K562 (cell line): ENCODE results near the gene SMC6. TPM values are rescaled to one million over a fixed set of nuclear protein-coding genes. Genes with fewer than 3 reads are reported as not detected.
A peak's percentile ranks its signal among the peaks of the same experiment; 100 is the strongest.

Experiments used
- ATAC-seq: fragments of 200-7000 bp; cut with Tn5 transposase; 3 replicates; pipeline ENCODE4 v1.9.1; 2020; ENCODE audit warnings: moderate library complexity
- BruUV-seq: library from RNA; stranded (reverse); fragments of 400-500 nt; replicated peaks from 2 replicates; lab custom pipeline; 2021; lab: Mats Ljungman, UMichigan
- CTCF ChIA-PET: fragments of 300-600 bp; formaldehyde crosslinking; extraction: SDS; loops from one replicate; lab custom pipeline; 2021; ENCODE audit warnings: low intra/inter-chr PET ratio; lab: Yijun Ruan, JAX
- POLR2A ChIA-PET: fragments of 300-600, 350-650 bp; sonication (Branson Sonifier 250); formaldehyde crosslinking; extraction: SDS; loops from one replicate; lab custom pipeline; 2021; ENCODE audit warnings: antibody characterized with exemption, inconsistent platforms; lab: Yijun Ruan, JAX
- DNase-seq, 4 experiments: peaks; one replicate each; pipeline versions ENCODE4 v3.0.0 to v3.0.0-alpha.2; 2011 to 2018; ENCODE audit warnings: low spot score in 3 of 4, mixed read lengths in 3 of 4; ENCODE audit errors: extremely low read depth in 1 of 4
- FAIRE-seq: peaks from 2 replicates; lab custom pipeline; 2011; peaks lifted over from hg19 to GRCh38; lab: Jason Lieb, UNC
- H2AFZ ChIP-seq: 2 replicates; pipeline ENCODE4 v1.6.0; 2011; ENCODE audit warnings: low read depth, low read length, control low read depth, inconsistent platforms
- H3K27ac ChIP-seq: fragments of 200-600 bp; 3 replicates; pipeline ENCODE4 v1.8.0; 2011; ENCODE audit warnings: low read depth, mild to moderate bottlenecking, control low read depth, inconsistent platforms, low read length, moderate library complexity, mixed read lengths; ENCODE audit errors: extremely low read depth
- H3K27me3 ChIP-seq, 2 experiments: fragments of 300-600 bp in 1 of 2; 2 replicates in 1 of 2; 3 replicates in 1 of 2; pipeline versions ENCODE4 v1.6.0 to v1.8.0; 2011; ENCODE audit warnings: inconsistent platforms in 2 of 2, low read length in 2 of 2, mild to moderate bottlenecking in 1 of 2, mixed read lengths in 1 of 2, moderate library complexity in 1 of 2; ENCODE audit not compliant: control insufficient read depth in 2 of 2, insufficient read depth in 2 of 2
- H3K36me3 ChIP-seq: fragments of 300-600 bp; 3 replicates; pipeline ENCODE4 v1.8.0; 2011; ENCODE audit warnings: mild to moderate bottlenecking, low read length, inconsistent platforms; ENCODE audit not compliant: control insufficient read depth, insufficient read depth
- H3K4me1 ChIP-seq, 2 experiments: fragments of 200-600 bp in 1 of 2; replicated peaks in 1 of 2; 2 replicates in 1 of 2; 3 replicates in 1 of 2; pipeline versions ENCODE4 v1.5.1 to v1.8.0; 2011; ENCODE audit warnings: inconsistent platforms in 2 of 2, low read length in 2 of 2, mild to moderate bottlenecking in 1 of 2, mixed read lengths in 1 of 2, moderate library complexity in 1 of 2; ENCODE audit not compliant: control insufficient read depth in 2 of 2, insufficient read depth in 2 of 2
- H3K4me2 ChIP-seq: 2 replicates; pipeline ENCODE4 v1.6.1; 2011; ENCODE audit warnings: low read length, control low read depth, inconsistent platforms, mixed read lengths; ENCODE audit not compliant: insufficient read depth
- H3K4me3 ChIP-seq: fragments of 200-600 bp; sonication (generic), shearing (Covaris generic); 2 replicates; pipeline ENCODE4 v1.5.1; 2016; ENCODE audit warnings: control low read depth, inconsistent platforms
- H3K79me2 ChIP-seq: fragments of 200-600 bp; 3 replicates; pipeline ENCODE4 v1.8.0; 2011; ENCODE audit warnings: low read length, inconsistent platforms; ENCODE audit not compliant: control insufficient read depth, insufficient read depth
- H3K9ac ChIP-seq, 2 experiments: 2 replicates each; pipeline versions ENCODE4 v1.6.0 to v1.6.1; 2011; ENCODE audit warnings: low read depth in 2 of 2, low read length in 2 of 2, control low read depth in 1 of 2, inconsistent platforms in 1 of 2, mild to moderate bottlenecking in 1 of 2, mixed read lengths in 1 of 2; ENCODE audit not compliant: insufficient read depth in 1 of 2
- H3K9me1 ChIP-seq: one replicate; pipeline ENCODE4 v1.6.0; 2011; ENCODE audit warnings: inconsistent platforms, mild to moderate bottlenecking, low read length, moderate library complexity; ENCODE audit not compliant: control insufficient read depth, insufficient read depth
- H3K9me3 ChIP-seq: replicated peaks from 2 replicates; pipeline ENCODE4 v1.5.1; 2011; ENCODE audit warnings: low read depth, low read length, inconsistent platforms; ENCODE audit not compliant: control insufficient read depth, insufficient read depth
- H4K20me1 ChIP-seq: replicated peaks from 2 replicates; pipeline ENCODE4 v1.6.1; 2011; ENCODE audit warnings: low read length, inconsistent platforms, mixed read lengths; ENCODE audit not compliant: control insufficient read depth, insufficient read depth
- HMG20B ChIP-seq: fragments of 250-450 bp; sonication (Bioruptor Pico); IDR thresholded peaks from 2 replicates; pipeline ENCODE4 v1.5.0; 2021; ENCODE audit warnings: mild to moderate bottlenecking
- KLF13 ChIP-seq: fragments of 450-650 bp; IDR thresholded peaks from 2 replicates; pipeline ENCODE4 v1.6.1; 2016; ENCODE audit warnings: missing genetic modification characterization, low read depth, mild to moderate bottlenecking, missing compliant biosample characterization, moderate library complexity, borderline replicate concordance
- MYC ChIP-seq, 2 experiments: fragments of 250-450 bp in 1 of 2; sonication (Bioruptor Pico) in 1 of 2; IDR thresholded peaks; 2 replicates each; pipeline versions ENCODE4 v1.5.1 to v1.6.1; 2012 to 2021; ENCODE audit warnings: low read depth in 2 of 2, borderline replicate concordance in 1 of 2, improper control_type of control experiment in 1 of 2, low read length in 1 of 2, mild to moderate bottlenecking in 1 of 2, moderate library complexity in 1 of 2
- PHF21A ChIP-seq: fragments of 450-650 bp; IDR thresholded peaks from 2 replicates; pipeline ENCODE4 v1.6.1; 2017; ENCODE audit warnings: low read depth, borderline replicate concordance
- PKNOX1 ChIP-seq: fragments of 450-650 bp; IDR thresholded peaks from 2 replicates; pipeline ENCODE4 v1.6.1; 2016
- POU5F1 ChIP-seq: fragments of 150-350 bp; IDR thresholded peaks from 2 replicates; pipeline ENCODE4 v1.6.1; 2014; ENCODE audit warnings: borderline replicate concordance, low read length, low read depth, mild to moderate bottlenecking; ENCODE audit not compliant: partially characterized antibody
- SUPT5H ChIP-seq: fragments of 450-650 bp; IDR thresholded peaks from 2 replicates; pipeline ENCODE4 v1.6.1; 2016
- TBL1XR1 ChIP-seq, 2 experiments: IDR thresholded peaks; 2 replicates each; pipeline ENCODE4 v1.6.1; 2012; ENCODE audit warnings: improper control_type of control experiment in 2 of 2, low read length in 2 of 2, mild to moderate bottlenecking in 1 of 2
- ZFPM2 ChIP-seq: fragments of 250-450 bp; sonication (Bioruptor Pico); IDR thresholded peaks from 2 replicates; pipeline ENCODE4 v1.5.1; 2022; ENCODE audit warnings: mild to moderate bottlenecking
- WGBS: fragments of 100-300 bp; shearing (Covaris generic); methylation state at CpG from one replicate; pipeline ENCODE4 v1.1.6; 2016; ENCODE audit warnings: low coverage, mixed read lengths; ENCODE audit not compliant: insufficient coverage; ENCODE audit errors: missing lambda C conversion rate; 5-methylcytosine and 5-hydroxymethylcytosine counted together
- in situ Hi-C: fragments of 300-500 bp; cut with MboI; formaldehyde crosslinking; loops from 4 replicates; pipeline ENCODE4 v1.15.0; 2018; ENCODE audit warnings: inconsistent platforms, mixed read lengths
- intact Hi-C: fragments of 100-400 bp; cut with micrococcal nuclease; formaldehyde crosslinking; loops from 2 replicates; pipeline ENCODE4 v1.14.2; 2022
- polyA plus RNA-seq, 8 experiments: library from polyadenylated mRNA; depleted of rRNA in 4 of 8; stranded (reverse) in 5 of 8; unstranded in 3 of 8; fragments of >200 nt; fragmentation: Nextera tagmentation in 2 of 8; fragmentation: Illumina TruSeq in 1 of 8; extraction: Ambion mirVana in 2 of 8; extraction: Trizol in 1 of 8; gene quantifications; 2 replicates each; pipeline versions ENCODE4 v1.2.1 to v1.2.3, GENCODE V29; 2011 to 2014; ENCODE audit warnings: inconsistent platforms in 1 of 8, missing spikeins in 1 of 8
- total RNA-seq, 7 experiments: library from RNA; depleted of rRNA in 6 of 7; stranded (reverse); fragments of >200 nt in 6 of 7; fragmentation: Illumina TruSeq in 2 of 7; extraction: Trizol in 2 of 7; gene quantifications; 2 replicates each; pipeline versions ENCODE4 v1.2.1 to v1.2.3, GENCODE V29; 2011 to 2021; ENCODE audit warnings: low replicate concordance in 1 of 7
- TF ChIP-seq, protein P1 (sequence below): fragments of 250-450 bp; sonication (Bioruptor Pico); IDR thresholded peaks from 2 replicates; pipeline ENCODE4 v1.8.0; 2021; ENCODE audit warnings: borderline replicate concordance, mild to moderate bottlenecking, moderate library complexity; ENCODE audit not compliant: poor library complexity, severe bottlenecking
- TF ChIP-seq, protein P2 (sequence below), 2 experiments: fragments of 450-650 bp in 1 of 2; sonication (generic) in 1 of 2; formaldehyde crosslinking; conservative IDR thresholded peaks; 2 replicates each; pipeline versions ENCODE4 v1.4.0 to v1.8.1; 2020 to 2022; ENCODE audit warnings: mild to moderate bottlenecking in 1 of 2, missing genetic modification reagents in 1 of 2
- TF ChIP-seq, protein P3 (sequence below), 2 experiments: fragments of 450-650 bp in 1 of 2; sonication (generic) in 1 of 2; formaldehyde crosslinking in 1 of 2; IDR thresholded peaks in 1 of 2; conservative IDR thresholded peaks in 1 of 2; 2 replicates each; pipeline versions ENCODE4 v1.6.1 to v1.8.1; 2016 to 2023; ENCODE audit warnings: mild to moderate bottlenecking in 2 of 2, moderate library complexity in 2 of 2, inconsistent platforms in 1 of 2, missing genetic modification reagents in 1 of 2

SMC6 gene
- total and polyA plus RNA-seq, 9 of the 15 experiments (the other 6 are each of a cell fraction or from before 2014, with no cell fraction given) = 14.2 to 75.9 (median 47.7) TPM

GRCh38 chr2:17747684-17748452 lies 5.7 kb downstream of the SMC6 start:
- Histone ChIP-seq H3K4me2 (no peak overlapping the region), H3K9me1 (peaks cover 5% of the 10 kb centered on the region), H3K27me3 (no peaks in the 10 kb centered on the region), H3K79me2 (peaks cover 67% of the 10 kb centered on the region), H3K9ac (no peak overlapping the region), H3K9me3 (no peaks in the 10 kb centered on the region), H3K36me3 (peaks cover 58% of the 10 kb centered on the region), H2AFZ (no peak overlapping the region), H3K4me3 (no peak overlapping the region), H3K4me1 (peaks cover 3 to 27% of the 10 kb centered on the region in 2 experiments; a peak in 4 of 5 replicates), H3K27ac (no peak overlapping the region), H4K20me1 (0 out of 2 replicates have a peak, but pooled peaks cover 4% of the 10 kb centered on the region)
- FAIRE-seq (peak; percentile 49), DNase-seq (peak in 3 of 4 experiments; percentile 13 to 22 (median 21)), ATAC-seq (peak; percentile 46)
- CTCF ChIA-PET = no interaction called here
- intact Hi-C loops (no loop called here), in situ Hi-C loops (no loop called here)
- no TSS peak for BruUV-seq
- 51% methylated on average over 4 of the region's 4 CpGs for WGBS
- POLR2A ChIA-PET = interaction anchor here (0.9 to 1.1 kb wide), 2 partner anchors 10 to 23 kb away, joined by 3 read pairs; no protein-coding TSS in a partner anchor
- TF ChIP-seq PKNOX1 = peak; percentile 18; the same call in 1 of the 2 replicates
- TF ChIP-seq, protein P1, sequence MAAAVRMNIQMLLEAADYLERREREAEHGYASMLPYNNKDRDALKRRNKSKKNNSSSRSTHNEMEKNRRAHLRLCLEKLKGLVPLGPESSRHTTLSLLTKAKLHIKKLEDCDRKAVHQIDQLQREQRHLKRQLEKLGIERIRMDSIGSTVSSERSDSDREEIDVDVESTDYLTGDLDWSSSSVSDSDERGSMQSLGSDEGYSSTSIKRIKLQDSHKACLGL (CRISPR knock-in tag) = no peak
- TF ChIP-seq, protein P2, sequence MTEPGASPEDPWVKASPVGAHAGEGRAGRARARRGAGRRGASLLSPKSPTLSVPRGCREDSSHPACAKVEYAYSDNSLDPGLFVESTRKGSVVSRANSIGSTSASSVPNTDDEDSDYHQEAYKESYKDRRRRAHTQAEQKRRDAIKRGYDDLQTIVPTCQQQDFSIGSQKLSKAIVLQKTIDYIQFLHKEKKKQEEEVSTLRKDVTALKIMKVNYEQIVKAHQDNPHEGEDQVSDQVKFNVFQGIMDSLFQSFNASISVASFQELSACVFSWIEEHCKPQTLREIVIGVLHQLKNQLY (CRISPR knock-in tag; conservative IDR thresholded peaks at IDR 0.05) = no peak
- TF ChIP-seq, protein P3, sequence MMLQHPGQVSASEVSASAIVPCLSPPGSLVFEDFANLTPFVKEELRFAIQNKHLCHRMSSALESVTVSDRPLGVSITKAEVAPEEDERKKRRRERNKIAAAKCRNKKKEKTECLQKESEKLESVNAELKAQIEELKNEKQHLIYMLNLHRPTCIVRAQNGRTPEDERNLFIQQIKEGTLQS (IDR thresholded peaks at IDR 0.05) = peak; percentile 68
- TF ChIP-seq, protein P3 (CRISPR knock-in tag; conservative IDR thresholded peaks at IDR 0.05) = no peak
- no peak for TF ChIP-seq ZFPM2
- no peak for TF ChIP-seq KLF13 (tag)
- TF ChIP-seq MYC (IDR thresholded peaks at IDR 0.05; ENCODE audit: low read depth, low read length) = no peak
- no peak for TF ChIP-seq MYC (CRISPR knock-in tag; IDR thresholded peaks at IDR 0.05; ENCODE audit: borderline replicate concordance, low read depth)
- TF ChIP-seq POU5F1 = no peak
- no peak for TF ChIP-seq TBL1XR1 (IDR thresholded peaks at IDR 0.05; ENCODE audit: low read length in 2 of 2)
- TF ChIP-seq PHF21A = no peak
- no peak for TF ChIP-seq HMG20B (CRISPR knock-in tag)
- no peak for TF ChIP-seq SUPT5H
